Measurements from ENCODE around the gene GOLGA5. TPM values are rescaled to one million over a fixed set of nuclear protein-coding genes. Genes with fewer than 3 reads are reported as not detected.
"Not testable (repeated sequence)": the region's sequence is repeated elsewhere in the genome, so short reads cannot be mapped to it uniquely, and the experiment has no call there.

Gene GOLGA5
- total RNA-seq, 1 donor from 2014 or later: 29.7 TPM

DNA sequence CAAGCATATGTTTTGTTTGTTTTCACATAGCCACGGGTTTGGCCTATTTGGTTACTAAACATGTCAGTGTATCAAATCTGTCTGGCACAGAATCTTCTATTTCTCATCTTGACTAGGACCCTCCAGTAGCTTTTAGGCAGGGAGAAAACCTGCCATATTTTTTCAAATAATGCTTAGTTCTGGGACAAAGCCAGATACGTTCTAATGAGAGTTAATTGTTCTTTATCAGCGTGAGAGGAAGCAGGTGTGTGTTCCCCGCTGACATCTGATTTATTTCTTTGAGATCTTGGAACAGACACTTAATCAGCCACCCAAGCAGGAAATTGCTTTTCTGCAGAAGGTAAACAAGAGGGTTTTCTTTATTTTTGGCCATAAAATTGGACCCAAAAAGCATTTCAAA lies 54.8 kb downstream of the GOLGA5 start:
- no peak for DNase-seq (ENCODE audit: low spot score, unreplicated experiment)
- H3K4me1 Mint-ChIP-seq (ENCODE audit: low read depth): peaks cover 17% of the 10 kb centered on the region
- H3K9me3 Mint-ChIP-seq (ENCODE audit: low read depth): peaks cover 15% of the 10 kb centered on the region
- peaks cover under 1% of the 10 kb centered on the region for H3K27me3 Mint-ChIP-seq
- H3K27ac Mint-ChIP-seq: no peak overlapping the region
- no peak overlapping the region for H3K4me3 Mint-ChIP-seq (ENCODE audit: low read depth)
- TF ChIP-seq, protein P1, sequence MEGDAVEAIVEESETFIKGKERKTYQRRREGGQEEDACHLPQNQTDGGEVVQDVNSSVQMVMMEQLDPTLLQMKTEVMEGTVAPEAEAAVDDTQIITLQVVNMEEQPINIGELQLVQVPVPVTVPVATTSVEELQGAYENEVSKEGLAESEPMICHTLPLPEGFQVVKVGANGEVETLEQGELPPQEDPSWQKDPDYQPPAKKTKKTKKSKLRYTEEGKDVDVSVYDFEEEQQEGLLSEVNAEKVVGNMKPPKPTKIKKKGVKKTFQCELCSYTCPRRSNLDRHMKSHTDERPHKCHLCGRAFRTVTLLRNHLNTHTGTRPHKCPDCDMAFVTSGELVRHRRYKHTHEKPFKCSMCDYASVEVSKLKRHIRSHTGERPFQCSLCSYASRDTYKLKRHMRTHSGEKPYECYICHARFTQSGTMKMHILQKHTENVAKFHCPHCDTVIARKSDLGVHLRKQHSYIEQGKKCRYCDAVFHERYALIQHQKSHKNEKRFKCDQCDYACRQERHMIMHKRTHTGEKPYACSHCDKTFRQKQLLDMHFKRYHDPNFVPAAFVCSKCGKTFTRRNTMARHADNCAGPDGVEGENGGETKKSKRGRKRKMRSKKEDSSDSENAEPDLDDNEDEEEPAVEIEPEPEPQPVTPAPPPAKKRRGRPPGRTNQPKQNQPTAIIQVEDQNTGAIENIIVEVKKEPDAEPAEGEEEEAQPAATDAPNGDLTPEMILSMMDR (IDR thresholded peaks at IDR 0.05; ENCODE audit: unreplicated experiment): no peak
- H3K36me3 Mint-ChIP-seq (ENCODE audit: insufficient read depth): no peaks in the 10 kb centered on the region

DNA sequence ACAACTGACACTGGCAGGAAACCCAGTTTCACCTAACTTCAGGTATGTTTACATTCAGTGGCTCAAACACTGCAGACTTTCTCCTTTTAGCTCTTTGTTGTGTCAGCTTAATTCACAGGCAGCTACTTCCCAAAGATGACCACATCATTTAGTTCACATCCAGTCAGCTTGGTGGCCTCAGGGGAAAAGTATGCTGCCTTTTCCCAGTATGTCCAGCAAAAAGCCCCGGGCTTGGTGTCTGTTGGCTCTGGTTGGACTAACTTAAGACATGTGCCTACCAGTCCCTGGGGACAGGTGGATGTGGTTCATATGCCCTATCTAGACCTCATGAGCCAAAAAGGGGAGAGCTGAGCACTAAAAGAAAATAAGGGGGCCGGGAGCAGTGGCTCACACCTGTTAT lies 56.4 kb downstream of the GOLGA5 start:
- no peak for DNase-seq (ENCODE audit: low spot score, unreplicated experiment)
- peak overlapping the region; percentile 78 for H3K27ac Mint-ChIP-seq
- H3K27me3 Mint-ChIP-seq: peaks cover 6% of the 10 kb centered on the region
- TF ChIP-seq, protein P1 (IDR thresholded peaks at IDR 0.05; ENCODE audit: unreplicated experiment): no peak
- H3K36me3 Mint-ChIP-seq (ENCODE audit: insufficient read depth): no peaks in the 10 kb centered on the region
- H3K9me3 Mint-ChIP-seq (ENCODE audit: low read depth): peaks cover 22% of the 10 kb centered on the region
- H3K4me1 Mint-ChIP-seq (ENCODE audit: low read depth): peaks cover 17% of the 10 kb centered on the region
- H3K4me3 Mint-ChIP-seq (ENCODE audit: low read depth): no peak overlapping the region

DNA sequence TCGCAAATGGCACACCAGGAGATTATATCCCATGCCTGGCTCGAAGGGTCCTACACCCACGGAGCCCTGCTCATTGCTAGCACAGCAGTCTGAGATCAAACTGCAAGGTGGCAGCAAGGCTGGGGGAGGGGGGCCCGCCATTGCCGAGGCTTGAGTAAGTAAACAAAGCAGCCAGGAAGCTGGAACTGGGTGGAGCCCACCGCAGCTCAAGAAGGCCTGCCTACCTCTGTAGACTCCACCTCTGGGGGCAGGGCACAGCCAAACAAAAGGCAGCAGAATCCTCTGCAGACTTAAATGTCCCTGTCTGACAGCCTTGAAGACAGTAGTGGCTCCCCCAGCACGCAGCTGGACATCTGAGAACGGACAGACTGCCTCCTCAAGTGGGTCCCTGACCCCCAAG lies 59.0 kb downstream of the GOLGA5 start:
- H3K36me3 Mint-ChIP-seq (ENCODE audit: insufficient read depth); DNase-seq (ENCODE audit: low spot score, unreplicated experiment); H3K27ac Mint-ChIP-seq; H3K4me3 Mint-ChIP-seq (ENCODE audit: low read depth); H3K4me1 Mint-ChIP-seq (ENCODE audit: low read depth): not testable (repeated sequence)
- Mint-ChIP-seq H3K27me3 (peaks cover 11% of the 10 kb centered on the region), H3K9me3 (ENCODE audit: low read depth) (peaks cover 21% of the 10 kb centered on the region)

DNA sequence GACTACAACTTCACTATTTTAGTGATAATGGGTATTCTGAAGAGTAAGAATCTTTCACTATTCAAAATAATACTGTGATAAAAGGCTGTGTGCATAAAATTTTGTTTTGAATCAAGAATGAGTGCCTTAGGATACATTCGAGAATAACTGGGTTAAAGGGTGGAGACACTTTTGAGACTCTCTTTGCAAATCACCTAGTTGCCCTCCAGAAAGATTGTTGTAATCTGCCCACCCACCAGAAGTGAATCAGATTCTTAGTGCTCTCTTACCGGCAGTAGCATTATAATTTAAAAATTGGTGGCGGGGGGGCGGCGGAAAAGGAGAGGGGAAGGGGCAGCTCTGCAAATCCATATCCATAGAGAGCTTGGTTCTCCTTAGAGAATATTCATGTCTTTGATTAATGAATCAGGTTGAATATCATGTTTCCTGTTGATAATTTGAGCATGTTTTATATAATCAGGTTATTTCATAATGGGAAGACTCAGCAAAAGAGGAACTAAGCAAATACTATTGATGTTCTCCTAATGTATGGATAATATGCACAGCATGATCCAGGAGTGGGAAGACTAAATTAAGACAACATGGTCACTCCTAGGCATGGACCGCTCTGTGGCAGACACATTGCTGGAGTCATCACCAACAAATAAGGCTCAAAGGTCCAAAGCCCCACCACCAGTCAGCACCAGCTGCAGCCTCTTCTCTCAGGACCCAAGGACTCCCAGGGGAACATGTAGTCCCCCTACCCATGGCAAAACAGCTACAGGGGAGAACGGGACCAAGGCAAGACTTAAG lies 66.1 kb downstream of the GOLGA5 start:
- no peak for DNase-seq (ENCODE audit: low spot score, unreplicated experiment)
- peaks cover 11% of the 10 kb centered on the region for H3K27me3 Mint-ChIP-seq

DNA sequence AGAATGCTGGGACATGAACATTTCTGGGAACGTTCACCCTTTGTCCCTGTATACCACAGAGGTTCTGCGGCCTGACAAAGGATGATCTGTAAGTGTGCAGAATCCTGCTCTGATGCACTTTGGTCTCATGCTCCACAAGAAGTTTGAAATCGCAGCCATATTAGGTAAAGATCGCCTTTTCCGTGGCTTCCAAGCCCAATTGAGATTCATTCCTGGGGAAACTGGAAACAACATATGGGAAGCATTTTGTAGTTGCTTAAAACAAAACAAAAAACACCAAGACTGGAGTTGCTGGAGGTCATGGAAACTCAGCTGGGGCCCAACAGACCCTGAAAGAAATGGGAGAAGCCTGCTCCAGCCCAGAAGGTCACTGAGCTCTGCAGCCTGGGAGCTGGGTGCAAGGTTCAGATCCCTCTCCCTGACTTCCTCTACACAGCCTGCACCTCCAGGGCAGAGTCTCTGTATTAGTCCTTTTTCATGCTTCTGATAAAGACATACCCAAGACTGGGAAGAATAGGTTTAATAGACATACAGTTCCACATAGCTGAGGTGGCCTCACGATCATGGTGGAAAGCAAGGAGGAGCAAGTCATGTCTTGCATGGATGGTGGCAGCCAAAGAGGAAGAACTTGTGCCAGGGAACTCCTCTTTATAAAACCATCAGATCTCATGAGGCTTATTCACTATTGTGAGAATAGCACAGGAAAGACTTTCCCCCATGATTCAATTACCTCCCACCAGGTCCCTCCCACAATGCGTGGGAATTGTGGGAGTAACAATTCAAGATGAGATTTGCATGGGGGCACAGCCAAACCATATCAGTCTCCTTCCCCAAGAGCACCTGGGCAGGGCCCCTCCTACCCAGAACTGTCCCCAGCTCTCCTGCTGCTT lies 68.0 kb downstream of the GOLGA5 start:
- TF ChIP-seq, protein P1 (IDR thresholded peaks at IDR 0.05; ENCODE audit: unreplicated experiment): no peak
- H3K36me3 Mint-ChIP-seq (ENCODE audit: insufficient read depth): no peaks in the 10 kb centered on the region
- no peak overlapping the region for H3K27ac Mint-ChIP-seq
- no peak for DNase-seq (ENCODE audit: low spot score, unreplicated experiment)
- H3K4me3 Mint-ChIP-seq (ENCODE audit: low read depth): no peak overlapping the region
- H3K4me1 Mint-ChIP-seq (ENCODE audit: low read depth): no peaks in the 10 kb centered on the region
- H3K9me3 Mint-ChIP-seq (ENCODE audit: low read depth): no peaks in the 10 kb centered on the region
- H3K27me3 Mint-ChIP-seq: peaks cover 6% of the 10 kb centered on the region

More for the DNA sequence above, 66.1 kb downstream of the GOLGA5 start:
- Mint-ChIP-seq H3K9me3 (ENCODE audit: low read depth) (peaks cover 7% of the 10 kb centered on the region), H3K4me3 (ENCODE audit: low read depth) (no peak overlapping the region), H3K36me3 (ENCODE audit: insufficient read depth) (no peaks in the 10 kb centered on the region), H3K4me1 (ENCODE audit: low read depth) (no peaks in the 10 kb centered on the region), H3K27ac (no peak overlapping the region)
- TF ChIP-seq, protein P1 (IDR thresholded peaks at IDR 0.05; ENCODE audit: unreplicated experiment): no peak

All from progenitor cell of endocrine pancreas (in vitro differentiated cells).